GM18858 (cell line): Measurements from ENCODE around the gene PYCR2.
A peak's percentile ranks its signal among the peaks of the same experiment; 100 is the strongest.
"Not testable (repeated sequence)": the region's sequence is repeated elsewhere in the genome, so short reads cannot be mapped to it uniquely, and the experiment has no call there.

Experiments
- ATAC-seq: cut with Tn5 transposase; IDR thresholded peaks from one replicate; pipeline ENCODE4 v1.9.1; 2021; ENCODE audit not compliant: unreplicated experiment

The PYCR2 gene

GRCh38 chr1:225923692-225924555 lies at the start of gene PYCR2:
TSS of gene PYCR2 (minus strand) at chr1:225924250. CDS start at chr1:225924110, 140 bp downstream.
- ATAC-seq = peak; percentile 97

GRCh38 chr1:225973158-225973557 lies 49.1 kb upstream of the PYCR2 start:
- ATAC-seq = no peak

DNA sequence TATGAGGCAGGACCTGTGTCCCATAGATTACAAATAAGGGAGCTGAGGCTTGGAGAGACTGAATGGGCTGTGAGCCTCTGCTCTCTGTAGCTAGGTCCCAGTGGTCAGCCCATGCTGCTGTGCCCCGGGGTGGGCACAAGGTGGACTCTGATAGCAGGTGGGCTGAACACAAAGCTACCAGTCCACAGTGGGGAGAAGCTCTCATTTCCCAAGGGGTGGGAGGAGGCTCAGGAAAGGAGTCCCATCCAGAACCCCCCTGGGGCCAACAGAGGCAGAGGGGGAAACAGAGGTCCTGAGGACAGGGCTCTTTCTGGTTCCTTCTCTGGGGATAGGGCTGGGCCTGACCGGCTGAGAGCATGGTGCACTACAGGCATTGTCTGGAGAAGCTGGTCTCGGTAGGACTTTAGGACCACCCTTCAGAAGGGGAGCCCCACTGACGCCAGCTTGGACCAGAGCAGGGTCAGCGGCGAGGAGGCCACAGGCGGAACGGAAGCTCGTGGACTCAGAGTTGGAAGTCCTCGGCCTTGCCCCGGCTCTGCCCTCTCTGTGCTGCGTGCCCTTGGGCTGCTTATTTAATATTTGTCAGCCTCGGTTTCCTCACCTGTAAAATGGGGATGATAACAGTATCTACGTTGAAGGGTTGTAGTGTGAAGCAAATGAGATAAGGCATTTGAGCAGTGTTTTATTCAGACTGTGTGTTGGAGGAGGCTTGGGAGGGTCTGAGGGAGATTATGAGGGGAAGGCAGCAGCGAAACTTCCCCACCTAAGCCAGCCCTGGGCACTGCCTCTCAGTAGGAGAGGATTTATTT lies 48.5 kb upstream of the PYCR2 start:
- ATAC-seq = no peak

DNA sequence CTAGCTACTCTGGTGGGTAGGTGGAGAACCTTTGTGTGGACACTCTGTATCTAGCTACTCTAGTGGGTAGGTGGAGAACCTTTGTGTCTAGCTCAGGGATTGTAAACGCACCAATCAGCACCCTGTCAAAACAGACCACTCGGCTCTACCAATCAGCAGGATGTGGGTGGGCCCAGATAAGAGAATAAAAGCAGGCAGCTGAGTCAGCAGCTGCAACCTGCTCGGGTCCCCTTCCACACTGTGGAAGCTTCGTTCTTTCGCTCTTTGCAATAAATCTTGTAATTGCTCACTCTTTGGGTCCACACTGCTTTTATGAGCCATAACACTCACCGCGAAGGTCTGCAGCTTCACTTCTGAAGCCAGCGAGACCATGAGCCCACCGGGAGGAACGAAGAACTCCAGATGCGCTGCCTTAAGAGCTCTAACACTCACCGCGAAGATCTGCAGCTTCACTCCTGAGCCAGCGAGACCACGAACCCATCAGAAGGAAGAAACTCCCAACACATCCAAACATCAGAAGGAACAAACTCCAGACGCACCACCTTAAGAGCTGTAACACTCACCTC lies 46.6 kb upstream of the PYCR2 start:
- not testable (repeated sequence) for ATAC-seq

DNA sequence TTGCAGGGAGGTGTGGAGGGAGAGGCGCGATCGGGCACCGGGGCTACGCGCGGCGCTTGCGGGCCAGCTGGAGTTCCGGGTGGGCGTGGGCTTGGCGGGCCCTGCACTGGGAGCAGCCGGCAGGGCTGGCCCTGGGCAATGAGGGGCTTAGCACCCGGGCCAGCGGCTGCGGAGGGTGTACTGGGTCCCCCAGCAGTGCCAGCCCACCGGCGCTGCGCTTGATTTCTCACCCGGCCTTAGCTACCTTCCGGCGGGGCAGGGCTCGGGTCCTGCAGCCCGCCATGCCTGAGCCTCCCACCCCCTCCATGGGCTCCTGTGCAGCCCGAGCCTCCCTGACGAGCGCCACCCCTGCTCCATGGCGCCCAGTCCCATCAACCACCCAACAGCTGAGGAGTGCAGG lies 45.7 kb upstream of the PYCR2 start:
- ATAC-seq = not testable (repeated sequence)

GRCh38 chr1:225965231-225965630 lies 41.2 kb upstream of the PYCR2 start:
- no peak for ATAC-seq

DNA sequence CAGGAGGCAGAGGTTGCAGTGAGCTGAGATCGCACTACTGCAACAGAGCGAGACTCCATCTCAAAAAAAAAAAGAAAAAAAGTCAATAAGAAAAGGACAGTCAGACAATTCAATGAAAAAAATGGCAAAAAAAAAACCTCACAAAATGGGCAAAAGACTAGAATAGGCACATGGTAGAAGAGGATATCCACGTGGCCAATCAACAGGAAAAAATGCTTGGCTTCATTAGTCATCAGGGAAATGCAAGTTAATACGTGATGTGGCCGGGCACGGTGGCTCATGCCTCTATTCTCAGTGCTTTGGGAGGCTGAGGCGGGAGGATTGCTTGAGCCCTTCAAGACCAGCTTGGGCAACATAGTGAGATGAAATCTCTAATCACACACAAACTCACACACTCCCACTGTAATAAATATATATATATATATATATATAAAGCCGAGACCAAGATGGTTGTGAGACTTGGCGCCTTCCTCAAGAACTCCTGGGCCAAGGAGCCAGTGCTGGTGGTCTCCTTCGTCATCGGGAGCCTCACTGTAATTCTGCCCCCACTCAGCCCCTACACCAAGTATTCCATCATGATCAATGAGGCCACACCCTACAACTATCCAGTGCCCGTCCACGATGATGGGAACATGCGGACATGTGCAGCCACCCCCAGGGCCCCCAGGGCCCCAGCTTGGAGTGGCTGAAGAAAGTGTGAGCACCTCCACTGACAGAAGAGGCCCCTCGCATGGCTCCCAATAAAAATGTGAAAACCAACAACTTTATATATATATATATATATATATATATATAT lies 39.9 kb upstream of the PYCR2 start:
- no peak for ATAC-seq

- peak; percentile 58 for ATAC-seq
Measured at GRCh38 chr1:225962440-225962975, 38.5 kb upstream of the PYCR2 start.

DNA sequence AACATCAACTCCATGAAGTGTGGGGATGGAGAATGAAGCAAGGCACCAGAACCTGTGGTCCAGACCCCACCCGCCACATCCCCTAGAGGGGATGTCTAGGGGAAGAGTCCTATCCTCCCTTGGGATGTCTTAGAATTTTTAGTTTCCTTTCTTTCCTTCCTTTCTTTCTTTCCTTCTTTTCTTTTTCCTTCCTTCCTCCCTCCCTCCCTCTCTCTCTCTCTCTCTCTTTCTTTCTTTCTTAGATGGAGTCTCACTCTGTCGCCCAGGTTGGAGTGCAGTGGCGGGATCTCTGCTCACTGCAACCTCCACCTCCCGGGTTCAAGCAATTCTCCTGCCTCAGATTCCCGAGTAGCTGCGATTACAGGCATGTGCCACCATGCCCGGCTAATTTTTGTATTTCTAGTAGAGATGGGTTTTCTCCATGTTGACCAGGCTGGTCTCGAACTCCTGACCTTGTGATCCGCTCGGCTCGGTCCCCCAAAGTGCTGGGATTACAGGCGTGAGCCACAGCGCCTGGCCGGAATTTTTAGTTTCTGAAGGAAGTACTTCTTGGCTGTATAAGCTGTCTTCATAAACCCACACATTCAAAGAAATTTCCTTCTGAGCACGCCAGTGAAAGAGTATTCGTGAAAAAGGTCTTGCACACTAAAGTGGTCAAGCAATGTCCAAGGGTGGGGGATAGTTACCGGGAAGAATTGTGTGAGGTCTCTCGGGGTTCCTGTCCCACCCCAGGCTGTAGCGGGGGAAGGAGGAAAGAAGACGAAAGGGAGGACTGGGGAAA lies 37.8 kb upstream of the PYCR2 start:
- ATAC-seq = no peak

DNA sequence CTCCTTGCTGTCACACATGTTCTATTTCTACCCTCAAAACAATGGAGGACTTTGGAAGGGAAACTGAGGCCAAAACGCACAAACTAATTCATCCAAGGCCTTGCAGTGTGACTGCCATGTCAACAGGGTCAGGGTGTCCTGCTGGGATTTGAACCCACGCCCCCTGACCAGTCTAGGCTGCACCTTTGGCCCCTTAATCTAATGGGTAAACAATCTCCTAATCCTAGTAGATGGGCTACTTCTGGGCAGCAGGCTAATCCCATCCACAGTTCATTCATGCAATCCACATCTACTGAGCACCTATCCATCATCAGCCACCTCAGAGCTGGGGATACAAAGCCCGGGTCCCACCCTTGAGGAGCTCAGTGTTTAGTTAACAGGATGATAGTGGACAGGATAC lies 34.0 kb upstream of the PYCR2 start:
- no peak for ATAC-seq

- ATAC-seq = no peak
Measured at GRCh38 chr1:225954753-225955152, 30.7 kb upstream of the PYCR2 start.

GRCh38 chr1:225953315-225953714 lies 29.3 kb upstream of the PYCR2 start:
- no peak for ATAC-seq

DNA sequence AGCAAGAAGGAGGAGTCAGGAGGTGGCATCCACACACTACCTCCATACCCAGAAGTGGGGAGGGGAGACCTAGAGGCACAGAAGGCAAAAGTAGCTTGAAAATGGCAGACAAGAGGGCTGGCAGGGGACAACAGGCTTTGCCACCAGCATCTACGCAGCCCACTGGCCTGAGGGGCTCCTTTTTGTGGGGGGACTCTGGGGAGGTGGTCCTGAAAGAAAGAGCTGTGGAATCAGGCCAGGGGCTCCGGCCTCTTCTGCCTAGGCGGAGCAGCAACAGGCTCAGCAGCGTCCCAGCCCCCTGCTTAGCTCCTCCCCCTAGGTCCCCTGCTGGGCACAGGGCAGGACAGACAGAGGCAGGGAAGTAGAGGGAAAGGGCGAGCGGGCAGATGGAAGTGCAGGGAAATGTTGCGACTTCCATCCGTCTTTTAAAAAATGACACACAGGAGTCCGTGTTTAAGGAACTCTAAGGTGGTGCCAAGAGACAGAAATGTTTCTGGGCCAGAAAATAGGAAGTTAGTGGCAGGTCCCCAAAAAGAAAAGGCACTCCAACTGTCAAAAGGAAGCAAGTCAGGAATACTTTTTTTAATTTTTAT lies 27.0 kb upstream of the PYCR2 start:
- ATAC-seq = no peak

GRCh38 chr1:225949041-225949440 lies 25.0 kb upstream of the PYCR2 start:
- ATAC-seq = no peak

DNA sequence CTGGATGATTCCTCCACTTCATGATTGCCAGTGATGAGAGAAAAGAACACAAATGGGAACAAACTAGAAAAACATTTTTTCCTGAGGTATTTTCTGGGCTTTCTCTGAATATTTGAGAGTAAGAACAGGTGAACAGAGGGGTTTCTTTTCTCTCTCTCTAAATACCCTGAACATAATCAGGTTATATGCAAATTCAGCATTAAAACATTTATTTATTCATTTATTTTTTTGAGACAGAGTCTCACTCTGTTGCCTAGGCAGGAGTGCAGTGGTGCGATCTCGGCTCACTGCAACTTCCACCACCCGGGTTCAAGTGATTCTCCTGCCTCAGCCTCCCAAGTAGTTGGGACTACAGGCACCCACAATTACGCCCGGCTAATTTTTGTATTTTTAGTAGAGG lies 22.8 kb upstream of the PYCR2 start:
- no peak for ATAC-seq

GRCh38 chr1:225946082-225946620 lies 22.1 kb upstream of the PYCR2 start:
- no peak for ATAC-seq

GRCh38 chr1:225945564-225945963 lies 21.5 kb upstream of the PYCR2 start:
- no peak for ATAC-seq

DNA sequence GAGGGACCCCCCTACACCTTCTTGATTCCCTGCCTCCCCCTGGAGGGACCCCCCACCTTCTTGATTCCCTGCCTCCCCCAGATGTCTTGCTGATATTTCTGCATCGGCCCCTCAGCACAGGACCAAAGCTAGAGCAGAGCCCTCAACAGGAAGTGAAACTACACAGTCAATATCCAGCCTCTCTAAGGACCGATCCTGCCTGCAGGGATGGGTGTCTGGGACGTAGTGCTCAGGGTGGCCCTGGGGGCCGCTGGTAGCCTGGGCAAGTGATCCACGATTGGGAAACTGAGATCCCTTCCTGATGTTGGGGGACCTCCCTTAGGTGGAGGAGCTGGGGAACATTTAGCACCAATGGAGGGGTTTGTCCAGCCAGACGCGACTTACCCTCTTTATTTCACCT lies 20.9 kb upstream of the PYCR2 start:
- ATAC-seq = peak; percentile 66

DNA sequence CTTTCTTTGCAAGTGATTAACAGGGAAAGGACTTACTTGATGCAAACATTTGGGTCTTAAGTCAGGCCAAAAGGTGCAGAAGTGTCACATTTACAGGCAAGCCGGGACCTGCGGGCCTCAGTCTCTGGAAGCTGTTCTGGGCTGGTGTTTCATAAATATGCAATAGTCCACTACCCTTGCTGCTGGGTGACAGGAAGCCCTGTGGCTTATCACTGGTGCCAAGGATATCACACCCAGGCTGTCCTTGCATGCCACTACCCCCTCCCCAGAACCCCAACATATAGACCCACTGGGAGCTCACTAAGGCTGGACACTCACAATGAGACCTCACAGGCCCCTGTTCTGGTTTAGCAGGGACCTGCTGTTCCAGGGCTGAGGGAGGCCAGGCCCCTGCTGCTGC lies 20.3 kb upstream of the PYCR2 start:
- no peak for ATAC-seq
